GM19455 (cell line): Measurements from ENCODE around the gene SYTL1.

Experiments used
- ATAC-seq: cut with Tn5 transposase; IDR thresholded peaks from one replicate; pipeline ENCODE4 v1.9.1; 2021; ENCODE audit not compliant: unreplicated experiment

The SYTL1 gene

GRCh38 chr1:27318596-27318995, 23.2 kb upstream of the SYTL1 start:
- ATAC-seq = no peak

DNA sequence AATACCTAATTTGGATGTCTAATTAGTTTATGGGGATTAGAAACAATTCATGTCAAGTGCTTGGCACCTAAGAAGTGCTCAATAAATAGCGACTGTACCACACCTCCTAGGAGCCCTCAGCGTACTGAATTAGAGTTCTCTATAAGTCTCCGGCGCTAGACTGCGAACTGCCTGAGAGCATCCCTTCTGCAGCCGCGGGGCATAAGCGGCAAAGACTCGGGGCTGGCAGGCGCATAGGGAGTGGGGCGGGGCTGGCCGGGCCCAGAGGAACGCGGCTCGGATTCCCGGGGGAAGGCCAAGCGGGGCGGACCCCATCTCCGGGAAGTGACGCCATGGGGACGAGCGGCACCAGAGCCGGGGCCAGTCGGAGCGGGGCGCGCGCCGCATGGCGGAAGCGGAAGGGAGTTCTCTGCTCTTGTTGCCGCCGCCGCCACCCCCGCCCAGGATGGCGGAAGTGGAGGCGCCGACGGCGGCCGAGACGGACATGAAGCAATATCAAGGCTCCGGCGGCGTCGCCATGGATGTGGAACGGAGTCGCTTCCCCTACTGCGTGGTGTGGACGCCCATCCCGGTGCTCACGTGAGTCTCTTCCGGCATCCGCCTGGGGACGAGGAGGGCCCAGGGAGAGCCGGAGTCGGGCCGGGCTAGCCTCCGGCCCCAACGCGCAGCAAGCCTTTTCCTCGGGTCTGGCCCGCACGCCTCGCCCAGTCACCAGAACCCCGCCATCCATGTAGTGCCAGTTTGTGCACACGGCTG, 19.8 kb upstream of the SYTL1 start, which contains the start of gene TMEM222:
TSS of gene TMEM222 (plus strand) at position 351 of the 756 bp plus-strand sequence. CDS start at position 386, 35 bp downstream.
- peak; percentile 93 for ATAC-seq

DNA sequence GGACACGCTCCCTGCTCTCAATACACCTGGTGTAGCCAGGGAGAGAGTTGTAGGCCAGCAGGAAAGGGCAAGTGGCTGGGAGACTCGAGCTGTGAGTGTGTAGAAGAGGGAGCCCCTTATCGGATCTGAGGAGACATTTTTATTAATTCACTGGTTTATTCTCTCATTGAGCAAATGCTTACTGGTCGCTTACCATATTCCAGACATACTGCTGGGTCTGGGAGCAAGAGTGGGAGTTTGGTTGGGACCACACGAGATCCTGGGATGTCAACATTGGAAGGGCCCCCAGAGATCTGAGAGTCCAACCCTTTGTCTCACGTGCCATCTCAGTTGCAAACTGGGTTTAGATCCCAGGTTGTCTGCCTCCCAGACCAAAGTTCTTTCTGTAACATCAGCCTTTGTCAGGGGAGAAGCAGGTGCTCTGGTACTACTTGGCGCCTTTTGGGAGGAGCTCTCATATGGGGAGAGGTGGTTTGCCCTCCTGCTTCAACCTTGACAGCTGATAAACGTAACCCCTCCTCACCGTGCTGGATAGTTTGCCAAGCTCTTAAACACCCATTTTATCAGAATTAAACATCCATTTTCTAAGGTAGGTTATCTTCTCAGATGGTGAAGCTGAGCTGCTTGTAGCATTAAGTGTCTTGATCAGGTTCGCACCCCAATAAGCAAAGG, 19.1 kb upstream of the SYTL1 start:
- no peak for ATAC-seq

GRCh38 chr1:27325286-27325685, 16.5 kb upstream of the SYTL1 start:
- no peak for ATAC-seq

DNA sequence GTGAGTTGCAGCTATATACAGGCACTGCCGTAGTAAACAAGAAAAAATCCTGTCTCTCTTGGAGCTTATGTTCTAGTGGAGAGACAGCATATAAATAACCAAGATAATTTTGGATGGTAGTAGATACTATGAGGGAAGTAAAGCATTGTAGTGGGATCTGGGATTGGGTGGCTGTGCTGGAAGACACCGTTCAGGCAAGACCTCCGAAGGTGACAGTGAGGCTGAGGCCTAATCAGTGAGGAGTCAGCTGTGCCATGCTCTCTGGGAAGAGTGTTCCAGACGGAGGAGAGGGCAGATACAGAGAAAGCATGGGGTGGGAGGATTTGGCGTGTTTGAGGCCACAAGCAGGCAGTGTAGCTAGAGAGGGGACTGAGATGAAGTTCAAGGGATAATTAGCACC, 13.9 kb upstream of the SYTL1 start:
- ATAC-seq = no peak

GRCh38 chr1:27330786-27331185, 11.0 kb upstream of the SYTL1 start:
- no peak for ATAC-seq

- ATAC-seq = no peak
Observed at GRCh38 chr1:27331426-27331825, 10.4 kb upstream of the SYTL1 start.

DNA sequence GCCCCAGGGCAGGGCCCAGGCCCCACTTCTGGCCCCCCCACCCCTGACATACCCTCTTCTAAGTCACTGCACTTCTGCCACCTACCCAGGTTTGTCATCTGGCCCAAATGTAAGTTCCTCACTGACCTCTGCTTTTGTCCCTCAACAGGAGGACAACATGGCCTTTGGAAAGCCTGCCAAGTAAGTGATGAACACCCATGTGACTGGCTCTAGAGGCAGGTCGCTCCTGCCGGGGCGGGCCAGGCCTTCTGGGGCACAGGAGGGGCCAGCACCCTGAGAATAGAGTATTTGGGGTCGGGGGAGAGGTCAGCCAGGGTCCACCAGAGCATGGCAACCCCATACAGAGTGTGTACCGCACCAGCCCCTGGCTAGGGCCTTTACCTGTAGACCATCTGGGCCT, 9.9 kb upstream of the SYTL1 start:
- no peak for ATAC-seq

DNA sequence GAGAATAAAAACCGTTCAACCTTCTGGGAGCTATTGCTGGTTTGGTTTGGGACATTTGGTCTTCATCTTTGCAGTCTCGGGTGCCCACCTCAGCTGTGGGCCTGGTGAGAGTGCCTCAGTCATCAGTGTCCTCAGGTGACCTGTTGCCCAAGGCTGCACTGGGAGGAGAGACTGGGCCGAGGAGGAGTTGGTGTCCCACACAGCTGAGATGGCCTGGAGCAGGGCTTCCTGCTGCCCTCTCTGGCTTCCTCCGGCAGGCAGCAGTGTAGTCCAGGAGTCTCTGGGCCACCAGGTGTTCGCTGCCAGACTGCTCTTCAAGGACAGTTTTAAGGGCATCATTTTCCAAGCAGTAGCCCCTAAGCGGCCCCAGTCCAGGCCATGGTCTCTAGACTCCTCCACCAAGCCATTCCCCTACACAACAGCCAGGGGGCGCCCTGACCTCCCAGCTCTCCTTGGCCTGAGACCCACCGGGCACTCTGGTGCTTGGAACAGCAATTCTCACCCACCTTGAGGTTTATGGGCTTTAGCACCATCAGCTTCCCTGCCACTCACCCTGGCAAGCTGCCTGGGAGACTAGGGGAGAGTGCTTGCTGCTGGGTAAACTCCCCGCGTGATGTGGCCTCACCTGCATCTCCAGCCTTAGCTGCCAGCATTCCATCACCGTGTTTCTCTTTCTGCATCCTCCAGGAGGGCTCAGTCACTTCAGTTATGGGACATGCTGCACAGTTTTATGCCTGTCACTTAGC, 9.1 kb upstream of the SYTL1 start:
- ATAC-seq = no peak

DNA sequence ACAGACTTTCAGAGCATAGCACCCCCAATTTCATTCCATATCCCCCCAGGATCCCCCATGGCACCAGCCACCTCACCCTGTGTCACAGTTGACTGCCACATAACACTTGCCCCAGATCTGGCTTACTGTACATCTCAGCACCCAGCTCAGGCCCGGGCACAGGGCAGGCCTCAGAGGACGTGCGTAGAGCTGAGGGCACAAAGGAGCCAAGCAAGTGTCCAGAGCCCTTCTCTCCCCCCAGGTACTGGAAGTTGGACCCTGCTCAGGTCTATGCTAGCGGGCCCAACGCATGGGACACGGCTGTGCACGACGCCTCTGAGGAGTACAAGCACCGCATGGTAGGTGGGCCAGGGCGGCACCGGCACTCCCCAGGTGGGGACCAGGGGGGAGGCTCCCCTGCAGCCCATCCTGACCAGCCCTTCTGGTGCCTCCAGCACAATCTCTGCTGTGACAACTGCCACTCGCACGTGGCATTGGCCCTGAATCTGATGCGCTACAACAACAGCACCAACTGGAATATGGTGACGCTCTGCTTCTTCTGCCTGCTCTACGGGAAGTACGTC, 8.0 kb upstream of the SYTL1 start:
- ATAC-seq = no peak

GRCh38 chr1:27335506-27336422, 6.1 kb upstream of the SYTL1 start:
- no peak for ATAC-seq

- ATAC-seq = no peak
Observed at GRCh38 chr1:27336756-27337155, 5.1 kb upstream of the SYTL1 start.

- ATAC-seq = no peak
Observed at GRCh38 chr1:27338751-27339150, 3.1 kb upstream of the SYTL1 start.

- ATAC-seq = no peak
Observed at GRCh38 chr1:27339213-27339612, 2.6 kb upstream of the SYTL1 start.

- ATAC-seq = no peak
Observed at GRCh38 chr1:27342391-27342777, 562 bp downstream of the SYTL1 start.

- no peak for ATAC-seq
Observed at GRCh38 chr1:27342778-27343638, 1.2 kb downstream of the SYTL1 start.

GRCh38 chr1:27343639-27344025, 1.8 kb downstream of the SYTL1 start:
- ATAC-seq = no peak

DNA sequence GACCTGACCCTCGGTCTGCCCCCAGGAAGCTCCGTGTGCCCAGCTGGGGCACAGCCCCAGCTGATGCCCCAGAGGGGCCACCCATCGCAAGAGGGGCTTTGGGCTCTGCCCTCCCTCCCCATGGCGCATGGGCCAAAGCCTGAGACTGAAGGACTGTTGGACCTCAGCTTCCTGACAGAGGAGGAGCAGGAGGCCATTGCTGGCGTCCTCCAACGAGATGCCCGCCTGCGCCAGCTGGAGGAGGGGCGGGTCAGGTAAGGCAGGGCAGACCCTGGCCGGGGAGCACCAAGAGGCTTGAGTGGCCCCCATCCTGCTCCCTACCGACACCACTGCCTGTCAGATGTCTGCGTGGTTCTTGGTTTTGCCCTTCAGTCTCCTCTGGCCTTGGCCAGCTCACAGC, 3.5 kb downstream of the SYTL1 start:
- ATAC-seq = no peak

DNA sequence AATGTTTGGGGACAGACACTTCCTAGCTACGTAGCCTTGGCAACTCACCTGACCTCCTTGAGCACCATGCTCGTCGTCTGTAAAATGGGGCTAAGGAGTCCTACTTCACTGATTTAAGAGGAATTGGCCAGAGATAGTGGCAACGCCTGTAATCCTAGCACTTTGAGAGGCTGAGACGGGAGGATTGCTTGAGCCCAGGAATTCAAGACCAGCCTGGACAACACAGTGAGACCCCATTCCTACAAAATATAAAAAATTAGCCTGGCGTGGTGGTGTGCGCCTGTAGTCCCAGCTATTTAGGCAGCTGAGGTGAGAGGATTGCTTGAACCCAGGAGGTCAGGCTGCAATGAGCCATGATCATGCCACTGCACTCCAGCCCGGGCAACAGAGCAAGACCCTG, 4.5 kb downstream of the SYTL1 start:
- ATAC-seq = no peak
